ENCODE data around the gene ACSF2.

GRCh38 chr17:50466371-50467113 is 40.5 kb downstream of the ACSF2 start:
- no peak for TF ChIP-seq CTCF (IDR thresholded peaks at IDR 0.05)
- no peak for TF ChIP-seq POLR2A (IDR thresholded peaks at IDR 0.05)
